ENCODE data around the gene PCID2.

The PCID2 gene

GRCh38 chr13:113135281-113135760 lies 73.1 kb downstream of the PCID2 start:
- no peak for TF ChIP-seq CTCF (IDR thresholded peaks at IDR 0.05)
- H3K4me3 ChIP-seq (ENCODE audit: low read depth in 1 of 2, low read length in 1 of 2) = no peak overlapping the region

GRCh38 chr13:113129921-113130750 lies 78.3 kb downstream of the PCID2 start:
- no peaks in the 10 kb centered on the region for H3K4me1 ChIP-seq (ENCODE audit: control insufficient read depth in 1 of 2, insufficient read depth in 1 of 2, low read depth in 1 of 2, low read length in 1 of 2)
- H3K9me3 ChIP-seq = no peaks in the 10 kb centered on the region
- no peak for TF ChIP-seq CTCF (IDR thresholded peaks at IDR 0.05)
- H3K4me3 ChIP-seq (ENCODE audit: low read depth in 1 of 2, low read length in 1 of 2) = peak overlapping the region in 1 of 2 experiments; percentile 30
- H3K36me3 ChIP-seq = no peaks in the 10 kb centered on the region
- peaks cover 87% of the 10 kb centered on the region for H3K27me3 ChIP-seq
- H3K27ac ChIP-seq = no peak overlapping the region

More at GRCh38 chr13:113135281-113135760, 73.1 kb downstream of the PCID2 start:
- H3K4me1 ChIP-seq (ENCODE audit: control insufficient read depth in 1 of 2, insufficient read depth in 1 of 2, low read depth in 1 of 2, low read length in 1 of 2) = no peaks in the 10 kb centered on the region
- H3K9me3 ChIP-seq = no peaks in the 10 kb centered on the region
- H3K36me3 ChIP-seq = no peaks in the 10 kb centered on the region
- H3K27ac ChIP-seq = no peak overlapping the region
- peaks cover 59% of the 10 kb centered on the region for H3K27me3 ChIP-seq

GRCh38 chr13:113129480-113129879 lies 79.0 kb downstream of the PCID2 start:
- H3K9me3 ChIP-seq = no peaks in the 10 kb centered on the region
- H3K36me3 ChIP-seq = no peaks in the 10 kb centered on the region
- H3K27me3 ChIP-seq = peaks cover 80% of the 10 kb centered on the region
- H3K27ac ChIP-seq = no peak overlapping the region
- H3K4me1 ChIP-seq (ENCODE audit: control insufficient read depth in 1 of 2, insufficient read depth in 1 of 2, low read depth in 1 of 2, low read length in 1 of 2) = no peaks in the 10 kb centered on the region
- TF ChIP-seq CTCF (IDR thresholded peaks at IDR 0.05) = no peak
- no peak overlapping the region for H3K4me3 ChIP-seq (ENCODE audit: low read depth in 1 of 2, low read length in 1 of 2)

Measured in neutrophil (primary cell).